Heart left ventricle (tissue), 16 donors: ENCODE results near the gene DPPA3. TPM values are rescaled to one million over a fixed set of nuclear protein-coding genes. Genes with fewer than 3 reads are reported as not detected.
"Not testable (repeated sequence)": the region's sequence is repeated elsewhere in the genome, so short reads cannot be mapped to it uniquely, and the experiment has no call there.

ENCODE experiments used
- ATAC-seq, 4 donors: fragments of 200-7000 bp; cut with Tn5 transposase; one replicate each; pipeline ENCODE4 v1.9.1; 2020 to 2022; ENCODE audit warnings: moderate library complexity in 4 of 4, mild to moderate bottlenecking in 3 of 4, moderate number of reproducible peaks in 1 of 4
- DNase-seq, 5 donors: peaks; one replicate each; pipeline ENCODE4 v3.0.0-alpha.2; 2020
- H3K27ac ChIP-seq, 12 donors: fragments of 200-600 bp; sonication (generic) in 4 of 12; one replicate each; pipeline versions ENCODE4 v1.5.0 to v1.8.0; 2016 to 2022; ENCODE audit warnings: mild to moderate bottlenecking in 2 of 12
- H3K27me3 ChIP-seq, 9 donors: fragments of 200-600 bp; sonication (generic) in 2 of 9; one replicate each; pipeline versions ENCODE4 v1.5.1 to v1.8.0; 2016 to 2022; ENCODE audit warnings: mild to moderate bottlenecking in 3 of 9
- H3K36me3 ChIP-seq, 9 donors: fragments of 200-600 bp; sonication (generic) in 2 of 9; one replicate each; pipeline versions ENCODE4 v1.5.0 to v1.8.0; 2018 to 2022; ENCODE audit warnings: mild to moderate bottlenecking in 2 of 9
- H3K4me1 ChIP-seq, 12 donors: fragments of 200-600 bp; sonication (generic) in 4 of 12; one replicate each; pipeline versions ENCODE4 v1.5.0 to v1.8.0; 2016 to 2022; ENCODE audit warnings: mild to moderate bottlenecking in 3 of 12
- H3K4me3 ChIP-seq, 12 donors: fragments of 200-600 bp; sonication (generic) in 4 of 12; one replicate each; pipeline versions ENCODE4 v1.5.0 to v1.8.0; 2017 to 2022; ENCODE audit warnings: mild to moderate bottlenecking in 9 of 12, moderate library complexity in 4 of 12
- H3K9me3 ChIP-seq, 12 donors: fragments of 200-600 bp; sonication (generic) in 4 of 12; one replicate each; pipeline versions ENCODE4 v1.5.0 to v1.8.0; 2016 to 2022; ENCODE audit warnings: mild to moderate bottlenecking in 1 of 12
- CTCF ChIP-seq, 12 donors: fragments of 200-600 bp; sonication (generic) in 4 of 12; IDR thresholded peaks; one replicate each; pipeline versions ENCODE4 v1.5.0 to v1.8.0; 2018 to 2022; ENCODE audit warnings: antibody characterized with exemption in 12 of 12, mild to moderate bottlenecking in 5 of 12
- POLR2A ChIP-seq, 2 donors: fragments of 450-650 bp; IDR thresholded peaks; one replicate each; pipeline ENCODE4 v1.6.1; 2017; ENCODE audit warnings: antibody characterized with exemption in 2 of 2, mild to moderate bottlenecking in 2 of 2, moderate library complexity in 2 of 2
- WGBS, 4 donors: extraction: QIAGEN DNeasy Blood & Tissue Kit in 2 of 4; methylation state at CpG; one replicate each; pipeline versions ENCODE4 v1.1.5 to v1.1.7; 2013 to 2018; 5-methylcytosine and 5-hydroxymethylcytosine counted together
- intact Hi-C, 10 donors: fragments of 100-400 bp; cut with DNase I; formaldehyde crosslinking; loops; one replicate each; pipeline versions ENCODE4 v1.11.1 to v1.14.2; 2022
- polyA plus RNA-seq, 2 donors: library from polyadenylated mRNA; stranded (reverse); fragments of 200-250 nt; gene quantifications; one replicate each; pipeline ENCODE4 v1.2.3, GENCODE V29; 2013
- total RNA-seq, 9 donors: library from RNA; depleted of rRNA in 2 of 9; stranded (reverse); fragments of >200 nt in 2 of 9; fragmentation: NEBNext Ultra II Directional in 3 of 9; extraction: Animal tissue kit (Norgen Biotek cat#: 25700) in 3 of 9; gene quantifications; one replicate each; pipeline versions ENCODE4 v1.1.0 to v1.2.4, GENCODE V29; 2016 to 2023
- donor health status: ischemic (EF 13 %, LVEDD 7.1; RV severe dilation, severe dysfunction).
- donor health status: healthy with polysubstance abuse.
- donor health status: DM: no; HTN: yes; CAD: no.
- donor health status: DM: no; HTN: no; CAD: no.
- donor health status: ischemic (EF 25% LVEDD 6.9; RV normal size, moderate dysfunction).
- donor health status: ischemic (EF 25% LVEDD 5.7; RV mildly dilated, moderate dysfunction).
- donor health status: healthy.
- donor health status: DM: yes; HTN: yes; CAD: no.
- donor health status: ischemic (EF 35%, LVEDD 5.7; RV mildly dilated, moderate dysfunction).
- donor health status: nonischemic (EF 11% LVEDD 7.7; RV severe dilation, severe dysfunction).
- donor health status: DM: yes; HTN: yes; CAD: no.
- donor health status: PGD.
- donor health status: ischemic (EF 29% LVEDD 5.4; RV normal size, mild dysfunction).
- donor health status: nonischemic (EF 23%, LVEDD 6.1; RV moderate dilation, normal function).

DPPA3 gene
- total and polyA plus RNA-seq, 11 donors, result not detected

DNA sequence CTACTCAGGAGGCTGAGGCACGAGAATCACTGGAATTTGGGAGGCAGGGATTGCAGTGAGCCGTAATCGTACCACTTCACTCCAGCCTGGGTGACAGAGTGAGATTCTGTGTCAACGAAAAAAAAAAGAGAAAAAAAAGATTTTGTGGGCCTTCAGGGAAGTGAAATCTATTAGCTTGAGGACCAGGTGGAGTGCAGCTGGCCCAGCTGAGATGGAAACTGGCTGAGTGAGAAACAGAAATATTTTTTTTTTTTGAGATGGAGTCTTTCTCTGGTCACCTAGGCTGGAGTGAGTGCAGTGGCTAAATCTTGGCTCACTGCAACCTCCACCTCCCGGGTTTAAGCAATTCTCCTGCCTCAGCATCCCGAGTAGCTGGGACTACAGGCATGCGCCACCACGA is 38.2 kb downstream of the DPPA3 start:
- Histone ChIP-seq H3K36me3 (no peaks in the 10 kb centered on the region), H3K4me1 (no peaks in the 10 kb centered on the region), H3K4me3 (no peak overlapping the region), H3K27ac (no peak overlapping the region), H3K27me3 (no peaks in the 10 kb centered on the region), H3K9me3 (no peaks in the 10 kb centered on the region)
- no peak for TF ChIP-seq CTCF (IDR thresholded peaks at IDR 0.05)
- no peak for TF ChIP-seq POLR2A (IDR thresholded peaks at IDR 0.05)
- intact Hi-C loops, result no loop called here
- DNase-seq (no peak), ATAC-seq (no peak)
- WGBS, 4 donors, result 82 to 89% (median 86%) methylated on average over 8 of the region's 8 CpGs

- ATAC-seq, result no peak
- intact Hi-C loops, result no loop called here
- TF ChIP-seq POLR2A (IDR thresholded peaks at IDR 0.05), result no peak
- TF ChIP-seq CTCF (IDR thresholded peaks at IDR 0.05), result no peak
- H3K4me1 ChIP-seq, result no peaks in the 10 kb centered on the region
- no peaks in the 10 kb centered on the region for H3K9me3 ChIP-seq
- no peaks in the 10 kb centered on the region for H3K27me3 ChIP-seq
- 79 to 92% (median 90%) methylated on average over 6 of the region's 6 CpGs for WGBS, 4 donors
- DNase-seq, result no peak
- no peaks in the 10 kb centered on the region for H3K36me3 ChIP-seq
- H3K27ac ChIP-seq, result no peak overlapping the region
- no peak overlapping the region for H3K4me3 ChIP-seq
Observed at GRCh38 chr12:7750350-7750749, 39.1 kb downstream of the DPPA3 start.

- WGBS, 4 donors, result 81 to 88% (median 84%) methylated on average over 20 of the region's 20 CpGs
- Histone ChIP-seq H3K4me3 (no peak overlapping the region), H3K36me3 (no peaks in the 10 kb centered on the region), H3K4me1 (no peaks in the 10 kb centered on the region), H3K9me3 (no peaks in the 10 kb centered on the region), H3K27ac (no peak overlapping the region), H3K27me3 (peaks cover 0 to 3% (median 0%) of the 10 kb centered on the region in 9 donors)
- ATAC-seq (no peak), DNase-seq (no peak)
- TF ChIP-seq POLR2A (IDR thresholded peaks at IDR 0.05) (no peak), CTCF (IDR thresholded peaks at IDR 0.05) (no peak)
- intact Hi-C loops, result no loop called here
Observed at GRCh38 chr12:7751394-7751793, 40.2 kb downstream of the DPPA3 start.

GRCh38 chr12:7751941-7752922 is 41.0 kb downstream of the DPPA3 start:
- intact Hi-C loops, H3K36me3 ChIP-seq: not testable (repeated sequence)
- 89 to 94% (median 94%) methylated on average over 11 to 45 of the region's 48 CpGs for WGBS, 4 donors

DNA sequence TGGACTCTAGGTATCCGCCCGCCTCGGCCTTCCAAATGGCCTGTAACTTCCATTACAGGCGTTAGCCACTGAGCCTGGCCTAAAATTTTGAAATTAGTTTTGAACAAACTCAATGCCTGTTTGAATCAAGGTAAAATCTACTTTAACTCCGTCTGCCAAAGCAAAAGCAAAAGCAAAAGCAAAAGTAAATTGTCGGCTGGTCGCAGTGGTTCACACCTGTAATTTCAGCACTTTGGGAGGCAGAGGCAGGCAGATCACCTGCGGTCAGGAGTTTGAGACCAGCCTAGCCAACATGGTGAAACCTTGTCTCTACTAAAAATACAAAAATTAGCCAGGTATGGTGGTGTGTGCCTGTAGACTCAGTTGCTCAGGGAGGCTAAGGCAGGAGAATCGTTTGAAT is 44.4 kb downstream of the DPPA3 start:
- H3K4me1 ChIP-seq, H3K4me3 ChIP-seq, H3K27me3 ChIP-seq, ATAC-seq, H3K9me3 ChIP-seq, H3K27ac ChIP-seq, DNase-seq, H3K36me3 ChIP-seq, intact Hi-C loops: not testable (repeated sequence)
- WGBS, 4 donors, result 87 to 95% (median 91%) methylated on average over 9 of the region's 9 CpGs

More at GRCh38 chr12:7751941-7752922, 41.0 kb downstream of the DPPA3 start:
- H3K4me1 ChIP-seq, H3K4me3 ChIP-seq, H3K9me3 ChIP-seq, ATAC-seq, H3K27ac ChIP-seq, H3K27me3 ChIP-seq, DNase-seq: not testable (repeated sequence)
